Spleen (tissue), 11 donors: ENCODE measurements around the gene KIF25. TPM values are rescaled to one million over a fixed set of nuclear protein-coding genes. Genes with fewer than 3 reads are reported as not detected.

ENCODE experiments used
- DNase-seq: peaks from one replicate; pipeline ENCODE4 v3.0.0-alpha.2; 2020
- H3K27ac ChIP-seq, 8 donors: fragments of 200-600 bp; sonication (generic) in 7 of 8; 1 replicate in 4 of 8; 2 replicates in 4 of 8; pipeline versions ENCODE4 v1.5.0 to v1.8.0; 2016 to 2021; ENCODE audit warnings: inconsistent platforms in 4 of 8, mild to moderate bottlenecking in 4 of 8, moderate library complexity in 1 of 8
- H3K27me3 ChIP-seq, 7 donors: fragments of 200-600 bp; sonication (generic) in 6 of 7; replicated peaks in 1 of 7; 1 replicate in 4 of 7; 2 replicates in 3 of 7; pipeline versions ENCODE4 v1.5.0 to v1.8.0; 2016 to 2021; ENCODE audit warnings: inconsistent platforms in 3 of 7, mild to moderate bottlenecking in 1 of 7
- H3K36me3 ChIP-seq, 6 donors: fragments of 200-600 bp; sonication (generic) in 5 of 6; 1 replicate in 4 of 6; 2 replicates in 2 of 6; pipeline versions ENCODE4 v1.5.0 to v1.8.0; 2016 to 2021; ENCODE audit warnings: inconsistent platforms in 2 of 6
- H3K4me1 ChIP-seq, 6 donors: fragments of 200-600 bp; sonication (generic) in 5 of 6; 1 replicate in 3 of 6; 2 replicates in 3 of 6; pipeline versions ENCODE4 v1.5.0 to v1.8.0; 2016 to 2021; ENCODE audit warnings: inconsistent platforms in 3 of 6
- H3K4me3 ChIP-seq, 8 donors: fragments of 200-600 bp; sonication (generic) in 7 of 8; 1 replicate in 4 of 8; 2 replicates in 4 of 8; pipeline versions ENCODE4 v1.5.0 to v1.8.0; 2016 to 2021; ENCODE audit warnings: inconsistent platforms in 4 of 8, mild to moderate bottlenecking in 4 of 8, moderate library complexity in 2 of 8
- H3K9me3 ChIP-seq, 8 donors: fragments of 200-600 bp; sonication (generic) in 7 of 8; 1 replicate in 4 of 8; 2 replicates in 4 of 8; pipeline versions ENCODE4 v1.5.0 to v1.8.0; 2016 to 2021; ENCODE audit warnings: inconsistent platforms in 4 of 8
- POLR2A ChIP-seq, 3 donors: fragments of 450-650 bp; IDR thresholded peaks; one replicate each; pipeline ENCODE4 v1.5.1; 2017; ENCODE audit warnings: antibody characterized with exemption in 3 of 3, mild to moderate bottlenecking in 1 of 3
- POLR2AphosphoS5 ChIP-seq, 3 donors: sonication (generic); formaldehyde crosslinking; IDR thresholded peaks; one replicate each; pipeline ENCODE4 v1.5.1; 2017; ENCODE audit warnings: antibody characterized with exemption in 3 of 3
- WGBS, 5 donors: extraction: QIAGEN DNeasy Blood & Tissue Kit in 3 of 5; methylation state at CpG; one replicate each; pipeline versions ENCODE4 v1.1.5 to v1.1.7; 2013 to 2018; 5-methylcytosine and 5-hydroxymethylcytosine counted together
- intact Hi-C: fragments of 100-400 bp; cut with DNase I; formaldehyde crosslinking; loops from one replicate; pipeline ENCODE4 v1.15.0; 2023; ENCODE audit warnings: low total_unique reads
- polyA plus RNA-seq, 3 donors: library from polyadenylated mRNA; stranded (reverse); fragments of 200-250 nt; gene quantifications; one replicate each; pipeline ENCODE4 v1.2.1, GENCODE V29; 2013
- total RNA-seq, 7 donors: library from RNA; depleted of rRNA in 3 of 7; stranded (reverse); fragments of >200 nt in 3 of 7; fragmentation: NEBNext Ultra II Directional in 4 of 7; extraction: Animal tissue kit (Norgen Biotek cat#: 25700) in 4 of 7; gene quantifications; one replicate each; pipeline versions ENCODE4 v1.1.0 to v1.2.1, GENCODE V29; 2016 to 2021
- TF ChIP-seq, protein P1 (sequence below), 11 experiments: fragments of 200-600 bp in 7 of 11; fragments of 450-650 bp in 4 of 11; sonication (generic) in 4 of 11; IDR thresholded peaks in 8 of 11; conservative IDR thresholded peaks in 3 of 11; 1 replicate in 7 of 11; 2 replicates in 4 of 11; pipeline versions ENCODE4 v1.4.0 to v1.8.0; 2016 to 2021; ENCODE audit warnings: antibody characterized with exemption in 11 of 11, inconsistent platforms in 4 of 11, mild to moderate bottlenecking in 1 of 11
- donor health status: healthy with polysubstance abuse.
- donor health status: DM: no; HTN: no; CAD: no; lungs with moderate emphysema.
- donor health status: DM: no; HTN: no; CAD: no.
- donor health status: Bipolar disorder and iron deficiency.
- donor health status: healthy.
- donor health status: DM: no; HTN: no; CAD: no.
- donor health status: DM: yes; HTN: yes; CAD: no.

Gene KIF25
- total and polyA plus RNA-seq, 10 donors: 0.32 to 1.7 (median 0.49) TPM; not detected in 3

DNA sequence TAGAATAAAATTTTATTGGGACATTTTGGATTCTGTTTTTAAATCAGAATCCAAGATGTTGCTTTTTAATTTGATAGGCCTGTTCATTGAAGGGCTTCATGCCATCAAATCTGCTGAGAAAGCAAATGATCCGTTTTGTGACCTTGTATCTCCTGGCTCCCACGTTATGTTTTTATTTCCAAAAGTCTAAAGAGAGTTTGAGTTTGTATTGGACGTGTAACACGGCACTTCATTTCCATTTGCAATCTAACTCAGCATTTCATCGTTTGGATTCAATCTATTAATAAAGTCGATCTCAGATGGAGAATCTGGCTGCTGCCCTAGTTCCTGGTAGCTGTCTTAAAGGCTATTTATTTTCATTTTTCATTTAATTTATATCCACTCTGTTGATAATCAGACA lies 17.0 kb downstream of the KIF25 start:
- no peak for DNase-seq
- H3K27me3 ChIP-seq: no peaks in the 10 kb centered on the region
- no peaks in the 10 kb centered on the region for H3K36me3 ChIP-seq
- TF ChIP-seq, protein P1, sequence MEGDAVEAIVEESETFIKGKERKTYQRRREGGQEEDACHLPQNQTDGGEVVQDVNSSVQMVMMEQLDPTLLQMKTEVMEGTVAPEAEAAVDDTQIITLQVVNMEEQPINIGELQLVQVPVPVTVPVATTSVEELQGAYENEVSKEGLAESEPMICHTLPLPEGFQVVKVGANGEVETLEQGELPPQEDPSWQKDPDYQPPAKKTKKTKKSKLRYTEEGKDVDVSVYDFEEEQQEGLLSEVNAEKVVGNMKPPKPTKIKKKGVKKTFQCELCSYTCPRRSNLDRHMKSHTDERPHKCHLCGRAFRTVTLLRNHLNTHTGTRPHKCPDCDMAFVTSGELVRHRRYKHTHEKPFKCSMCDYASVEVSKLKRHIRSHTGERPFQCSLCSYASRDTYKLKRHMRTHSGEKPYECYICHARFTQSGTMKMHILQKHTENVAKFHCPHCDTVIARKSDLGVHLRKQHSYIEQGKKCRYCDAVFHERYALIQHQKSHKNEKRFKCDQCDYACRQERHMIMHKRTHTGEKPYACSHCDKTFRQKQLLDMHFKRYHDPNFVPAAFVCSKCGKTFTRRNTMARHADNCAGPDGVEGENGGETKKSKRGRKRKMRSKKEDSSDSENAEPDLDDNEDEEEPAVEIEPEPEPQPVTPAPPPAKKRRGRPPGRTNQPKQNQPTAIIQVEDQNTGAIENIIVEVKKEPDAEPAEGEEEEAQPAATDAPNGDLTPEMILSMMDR (IDR thresholded peaks at IDR 0.05 in 8 of 11, conservative IDR thresholded peaks at IDR 0.05 in 3 of 11): no peak
- TF ChIP-seq POLR2AphosphoS5 (IDR thresholded peaks at IDR 0.05) (no peak), POLR2A (IDR thresholded peaks at IDR 0.05) (no peak)
- peaks cover 2 to 38% (median 30%) of the 10 kb centered on the region in 8 donors for H3K9me3 ChIP-seq
- intact Hi-C loops: no loop called here
- WGBS, 5 donors: 49 to 73% (median 62%) methylated on average over 6 of the region's 6 CpGs
- no peak overlapping the region for H3K27ac ChIP-seq
- no peaks in the 10 kb centered on the region for H3K4me1 ChIP-seq
- no peak overlapping the region for H3K4me3 ChIP-seq

DNA sequence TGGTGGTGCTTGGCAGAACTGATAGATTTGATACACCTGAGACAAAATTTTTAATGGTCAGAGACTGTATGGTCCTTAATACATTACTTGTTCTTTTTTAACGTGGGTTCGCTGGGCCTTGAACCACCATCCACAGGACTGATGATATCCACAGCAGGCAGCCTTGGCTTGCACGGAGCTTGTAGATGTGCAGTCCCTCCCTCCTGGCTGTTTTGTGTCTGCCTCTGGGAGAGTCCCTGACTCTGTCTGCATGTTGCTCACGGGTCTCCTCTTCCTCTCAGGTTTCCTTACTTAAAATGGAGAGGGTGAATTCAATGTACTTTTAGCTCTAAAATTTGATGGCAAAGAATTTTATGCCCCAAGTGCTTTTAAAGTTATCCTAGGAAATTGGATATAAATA lies 17.5 kb downstream of the KIF25 start:
- Histone ChIP-seq H3K4me1 (no peaks in the 10 kb centered on the region), H3K27ac (no peak overlapping the region), H3K27me3 (no peaks in the 10 kb centered on the region), H3K9me3 (peaks cover 2 to 36% (median 28%) of the 10 kb centered on the region in 8 donors), H3K4me3 (no peak overlapping the region), H3K36me3 (no peaks in the 10 kb centered on the region)
- DNase-seq: no peak
- WGBS, 5 donors: 69 to 84% (median 79%) methylated on average over 4 of the region's 4 CpGs
- TF ChIP-seq POLR2AphosphoS5 (IDR thresholded peaks at IDR 0.05) (no peak), POLR2A (IDR thresholded peaks at IDR 0.05) (no peak)
- TF ChIP-seq, protein P1 (IDR thresholded peaks at IDR 0.05 in 8 of 11, conservative IDR thresholded peaks at IDR 0.05 in 3 of 11): no peak
- intact Hi-C loops: no loop called here

DNA sequence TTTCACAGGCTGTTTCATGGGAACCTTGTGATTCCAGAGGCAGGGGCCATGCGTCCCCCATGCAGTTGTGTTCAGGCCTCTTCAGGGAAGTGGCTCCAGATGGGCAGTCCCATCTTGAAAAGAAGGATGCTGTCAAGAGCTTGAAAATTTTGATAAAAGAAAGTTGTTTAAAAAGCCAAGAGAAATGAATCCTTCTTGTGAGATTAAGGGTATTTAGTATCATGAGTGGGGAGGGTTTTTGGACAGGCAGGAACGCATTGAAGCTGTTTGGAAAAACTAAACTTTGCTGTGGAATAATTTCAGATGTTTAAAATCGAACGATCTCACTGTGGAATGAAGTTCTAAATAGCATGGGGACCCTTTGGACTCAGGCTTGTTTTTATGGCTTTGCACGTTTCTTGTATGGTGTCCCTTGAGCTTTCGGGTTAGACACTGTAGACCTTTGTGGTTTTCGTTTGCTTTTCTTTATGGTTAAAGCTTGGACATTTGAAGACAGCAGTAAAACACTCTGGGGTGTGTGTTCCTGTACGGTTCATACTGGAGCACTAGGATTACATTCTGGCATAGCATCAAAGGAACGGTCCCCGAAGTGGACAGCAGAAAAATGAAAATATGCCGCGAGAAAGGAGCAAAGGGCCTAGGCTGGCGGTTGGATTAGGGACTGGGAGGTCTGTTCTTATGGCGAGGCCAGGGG lies 18.2 kb downstream of the KIF25 start:
- H3K4me1 ChIP-seq: no peaks in the 10 kb centered on the region
- H3K4me3 ChIP-seq: no peak overlapping the region
- no peaks in the 10 kb centered on the region for H3K36me3 ChIP-seq
- H3K9me3 ChIP-seq: peaks cover 2 to 30% (median 22%) of the 10 kb centered on the region in 8 donors
- WGBS, 5 donors: 80 to 90% (median 85%) methylated on average over 14 of the region's 14 CpGs
- intact Hi-C loops: no loop called here
- TF ChIP-seq POLR2A (IDR thresholded peaks at IDR 0.05) (no peak), POLR2AphosphoS5 (IDR thresholded peaks at IDR 0.05) (no peak)
- TF ChIP-seq, protein P1 (IDR thresholded peaks at IDR 0.05 in 8 of 11, conservative IDR thresholded peaks at IDR 0.05 in 3 of 11): no peak
- no peak overlapping the region for H3K27ac ChIP-seq
- no peak for DNase-seq
- H3K27me3 ChIP-seq: no peaks in the 10 kb centered on the region

DNA sequence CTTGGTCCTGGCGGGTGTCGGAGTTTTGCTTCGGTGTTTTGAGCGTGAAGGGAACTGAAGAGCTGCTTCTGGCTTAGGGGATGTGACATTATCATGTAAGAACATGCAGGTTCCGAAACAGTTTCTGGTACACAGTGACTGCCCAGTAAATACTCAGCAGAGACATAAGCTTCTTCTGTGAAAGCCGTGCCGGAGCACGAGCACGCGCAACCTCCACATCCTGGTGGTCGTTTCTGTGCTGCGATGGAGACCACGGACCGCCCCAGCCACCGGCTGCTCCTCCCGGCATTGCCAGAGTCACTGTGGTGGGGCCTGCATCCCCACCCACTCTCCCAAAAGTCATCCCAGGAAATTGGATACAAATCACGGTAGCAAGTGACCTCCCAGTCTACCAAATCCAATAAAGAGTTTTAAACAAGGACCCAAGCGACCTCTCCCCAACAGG lies 18.7 kb downstream of the KIF25 start:
- Histone ChIP-seq H3K4me1 (no peaks in the 10 kb centered on the region), H3K36me3 (no peaks in the 10 kb centered on the region), H3K27ac (no peak overlapping the region), H3K4me3 (no peak overlapping the region), H3K9me3 (peaks cover 2 to 24% (median 16%) of the 10 kb centered on the region in 8 donors), H3K27me3 (no peaks in the 10 kb centered on the region)
- 89 to 94% (median 90%) methylated on average over 14 to 18 of the region's 18 CpGs for WGBS, 5 donors
- intact Hi-C loops: no loop called here
- DNase-seq: no peak
- TF ChIP-seq POLR2A (IDR thresholded peaks at IDR 0.05) (no peak), POLR2AphosphoS5 (IDR thresholded peaks at IDR 0.05) (no peak)
- TF ChIP-seq, protein P1 (IDR thresholded peaks at IDR 0.05 in 8 of 11, conservative IDR thresholded peaks at IDR 0.05 in 3 of 11): no peak
